Neutrophil (primary cell): ENCODE measurements around the gene HAO1.

Experiments
- H3K27ac ChIP-seq: fragments of 200-600 bp; sonication (generic); 2 replicates; pipeline ENCODE4 v1.5.1; 2016; ENCODE audit warnings: mild to moderate bottlenecking, moderate library complexity
- H3K27me3 ChIP-seq: fragments of 200-600 bp; sonication (generic); 2 replicates; pipeline ENCODE4 v1.6.0; 2016; ENCODE audit warnings: mild to moderate bottlenecking
- H3K36me3 ChIP-seq: fragments of 200-600 bp; sonication (generic); 2 replicates; pipeline ENCODE4 v1.5.1; 2017
- H3K4me1 ChIP-seq, 2 experiments: fragments of 200-600 bp in 1 of 2; sonication (generic) in 1 of 2; 1 replicate in 1 of 2; 2 replicates in 1 of 2; pipeline versions ENCODE4 v1.5.1 to v1.6.1; 2013 to 2016; ENCODE audit warnings: low read depth in 1 of 2, low read length in 1 of 2, mild to moderate bottlenecking in 1 of 2, moderate library complexity in 1 of 2; ENCODE audit not compliant: control insufficient read depth in 1 of 2, insufficient read depth in 1 of 2
- H3K4me3 ChIP-seq, 2 experiments: fragments of 200-600 bp in 1 of 2; sonication (generic) in 1 of 2; 1 replicate in 1 of 2; 2 replicates in 1 of 2; pipeline ENCODE4 v1.5.1; 2013 to 2016; ENCODE audit warnings: low read depth in 1 of 2, low read length in 1 of 2, mild to moderate bottlenecking in 1 of 2, moderate library complexity in 1 of 2
- H3K9me3 ChIP-seq: fragments of 200-600 bp; sonication (generic); 2 replicates; pipeline ENCODE4 v1.5.1; 2016
- CTCF ChIP-seq: fragments of 200-600 bp; sonication (generic); IDR thresholded peaks from 2 replicates; pipeline ENCODE4 v1.5.1; 2016; ENCODE audit warnings: antibody characterized with exemption

HAO1 gene

GRCh38 chr20:7940341-7940740 is at the start of gene HAO1:
Gene HAO1 (minus strand): TSS chr20:7940458. CDS start chr20:7940422, 36 bp downstream.
- no peaks in the 10 kb centered on the region for H3K27me3 ChIP-seq
- no peak within 1 kb of the TSS for H3K4me3 ChIP-seq
- H3K4me1 ChIP-seq = no peaks in the 10 kb centered on the region
- no peak for TF ChIP-seq CTCF
- H3K27ac ChIP-seq = no peak within 1 kb of the TSS
- H3K36me3 ChIP-seq = no peaks in the 10 kb centered on the region
- no peaks in the 10 kb centered on the region for H3K9me3 ChIP-seq

- Histone ChIP-seq H3K9me3 (no peaks in the 10 kb centered on the region), H3K36me3 (peaks cover 75% of the 10 kb centered on the region), H3K27me3 (no peaks in the 10 kb centered on the region), H3K27ac (no peak overlapping the region), H3K4me1 (no peaks in the 10 kb centered on the region), H3K4me3 (no peak overlapping the region)
- TF ChIP-seq CTCF = no peak
Observed at GRCh38 chr20:7989379-7989778, 49.1 kb upstream of the HAO1 start.

GRCh38 chr20:7985916-7986315 is 45.7 kb upstream of the HAO1 start:
- Histone ChIP-seq H3K9me3 (no peaks in the 10 kb centered on the region), H3K4me3 (no peak overlapping the region), H3K27ac (no peak overlapping the region), H3K4me1 (no peaks in the 10 kb centered on the region), H3K36me3 (peaks cover 87% of the 10 kb centered on the region), H3K27me3 (no peaks in the 10 kb centered on the region)
- TF ChIP-seq CTCF = no peak

- no peak overlapping the region for H3K27ac ChIP-seq
- no peak overlapping the region for H3K4me3 ChIP-seq
- H3K27me3 ChIP-seq = no peaks in the 10 kb centered on the region
- TF ChIP-seq CTCF = no peak
- peaks cover 0 to 5% of the 10 kb centered on the region in 2 experiments for H3K4me1 ChIP-seq
- no peaks in the 10 kb centered on the region for H3K9me3 ChIP-seq
- peaks cover 91% of the 10 kb centered on the region for H3K36me3 ChIP-seq
Observed at GRCh38 chr20:7984192-7984591, 43.9 kb upstream of the HAO1 start.

GRCh38 chr20:7981374-7981773 is 41.1 kb upstream of the HAO1 start:
- TF ChIP-seq CTCF = no peak
- Histone ChIP-seq H3K4me3 (no peak overlapping the region), H3K4me1 (peaks cover 0 to 5% of the 10 kb centered on the region in 2 experiments), H3K36me3 (peaks cover 76% of the 10 kb centered on the region), H3K27ac (no peak overlapping the region), H3K27me3 (no peaks in the 10 kb centered on the region), H3K9me3 (no peaks in the 10 kb centered on the region)
